ENCODE results near the gene ORAI2.
"Not testable (repeated sequence)": the region's sequence is repeated elsewhere in the genome, so short reads cannot be mapped to it uniquely, and the experiment has no call there.

DNA sequence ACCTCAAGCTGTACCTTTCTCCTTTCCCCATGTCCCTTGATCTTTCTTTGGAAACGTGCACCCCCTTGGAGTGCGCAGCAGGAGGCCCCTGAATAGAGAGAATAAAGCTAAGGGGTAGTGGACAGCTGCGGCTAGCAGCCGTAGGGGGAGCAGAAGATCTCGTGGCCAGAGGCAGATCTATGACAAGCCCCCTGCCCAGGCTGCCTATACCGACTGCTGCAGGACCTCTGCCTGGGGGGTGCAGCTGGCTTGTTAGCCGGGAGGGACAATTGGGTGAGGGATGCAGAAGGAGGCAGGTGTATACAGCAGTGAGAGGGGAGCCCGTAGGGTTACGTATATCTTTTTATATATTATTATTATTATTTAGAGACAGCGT is 45.8 kb downstream of the ORAI2 start:
- not testable (repeated sequence) for TF ChIP-seq POLR2AphosphoS5 (IDR thresholded peaks at IDR 0.05; ENCODE audit: insufficient read depth, low read depth, low read length); CTCF (IDR thresholded peaks at IDR 0.05; ENCODE audit: extremely low read depth in 1 of 2, insufficient read depth in 1 of 2, low read depth in 1 of 2, low read length in 2 of 2); JUN (IDR thresholded peaks at IDR 0.05; ENCODE audit: borderline replicate concordance, insufficient read depth, insufficient read length, low read depth); POLR2A (IDR thresholded peaks at IDR 0.05; ENCODE audit: low read depth, low read length)

Data from endothelial cell of umbilical vein (primary cell).